Cardiac fibroblast (primary cell): ENCODE measurements around the gene CRYBA1.
"Not testable (repeated sequence)": the region's sequence is repeated elsewhere in the genome, so short reads cannot be mapped to it uniquely, and the experiment has no call there.

Experiments
- DNase-seq, 2 donors: peaks; one replicate each; pipeline versions ENCODE4 v3.0.0 to v3.0.0-alpha.2; 2010; ENCODE audit warnings: low read depth in 2 of 2
- H3K4me3 ChIP-seq, 2 donors: replicated peaks in 1 of 2; 1 replicate in 1 of 2; 2 replicates in 1 of 2; pipeline ENCODE4 v1.5.1; 2011; ENCODE audit warnings: low read depth in 2 of 2, low read length in 2 of 2, mild to moderate bottlenecking in 2 of 2, moderate library complexity in 1 of 2
- TF ChIP-seq, protein P1 (sequence below): IDR thresholded peaks from one replicate; pipeline ENCODE4 v1.5.1; 2011; ENCODE audit warnings: low read depth, mild to moderate bottlenecking, low read length, inconsistent platforms

Gene CRYBA1

DNA sequence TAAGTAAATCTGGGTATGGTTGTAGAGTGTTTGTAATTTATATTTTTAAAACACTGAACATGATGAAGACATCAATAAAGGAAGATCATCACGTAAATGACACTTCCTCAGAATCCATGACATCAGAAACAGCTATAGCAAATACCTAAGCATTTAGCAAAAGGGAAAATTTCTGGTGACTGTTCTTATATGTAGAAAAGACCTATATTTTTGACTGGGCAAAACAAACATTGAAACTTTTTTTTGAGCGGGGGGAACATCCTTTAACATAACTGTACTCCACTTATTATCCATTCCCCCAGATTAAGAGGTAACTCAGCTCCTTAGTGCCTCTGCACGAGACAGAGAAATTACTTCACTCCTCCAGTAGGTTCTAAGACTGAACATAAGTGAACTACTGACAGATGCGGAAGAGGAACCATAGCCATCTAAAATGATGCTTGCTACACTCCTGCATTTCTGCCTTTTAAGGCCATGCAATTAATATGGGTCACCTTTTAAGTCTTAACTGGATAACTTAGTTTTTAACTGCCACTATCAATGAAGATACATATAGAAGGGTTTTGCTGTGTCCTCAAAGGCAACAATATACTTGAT lies 9.4 kb downstream of the CRYBA1 start:
- TF ChIP-seq, protein P1, sequence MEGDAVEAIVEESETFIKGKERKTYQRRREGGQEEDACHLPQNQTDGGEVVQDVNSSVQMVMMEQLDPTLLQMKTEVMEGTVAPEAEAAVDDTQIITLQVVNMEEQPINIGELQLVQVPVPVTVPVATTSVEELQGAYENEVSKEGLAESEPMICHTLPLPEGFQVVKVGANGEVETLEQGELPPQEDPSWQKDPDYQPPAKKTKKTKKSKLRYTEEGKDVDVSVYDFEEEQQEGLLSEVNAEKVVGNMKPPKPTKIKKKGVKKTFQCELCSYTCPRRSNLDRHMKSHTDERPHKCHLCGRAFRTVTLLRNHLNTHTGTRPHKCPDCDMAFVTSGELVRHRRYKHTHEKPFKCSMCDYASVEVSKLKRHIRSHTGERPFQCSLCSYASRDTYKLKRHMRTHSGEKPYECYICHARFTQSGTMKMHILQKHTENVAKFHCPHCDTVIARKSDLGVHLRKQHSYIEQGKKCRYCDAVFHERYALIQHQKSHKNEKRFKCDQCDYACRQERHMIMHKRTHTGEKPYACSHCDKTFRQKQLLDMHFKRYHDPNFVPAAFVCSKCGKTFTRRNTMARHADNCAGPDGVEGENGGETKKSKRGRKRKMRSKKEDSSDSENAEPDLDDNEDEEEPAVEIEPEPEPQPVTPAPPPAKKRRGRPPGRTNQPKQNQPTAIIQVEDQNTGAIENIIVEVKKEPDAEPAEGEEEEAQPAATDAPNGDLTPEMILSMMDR = no peak
- H3K4me3 ChIP-seq = no peak overlapping the region
- peak in 1 of 2 donors; percentile 48 for DNase-seq

DNA sequence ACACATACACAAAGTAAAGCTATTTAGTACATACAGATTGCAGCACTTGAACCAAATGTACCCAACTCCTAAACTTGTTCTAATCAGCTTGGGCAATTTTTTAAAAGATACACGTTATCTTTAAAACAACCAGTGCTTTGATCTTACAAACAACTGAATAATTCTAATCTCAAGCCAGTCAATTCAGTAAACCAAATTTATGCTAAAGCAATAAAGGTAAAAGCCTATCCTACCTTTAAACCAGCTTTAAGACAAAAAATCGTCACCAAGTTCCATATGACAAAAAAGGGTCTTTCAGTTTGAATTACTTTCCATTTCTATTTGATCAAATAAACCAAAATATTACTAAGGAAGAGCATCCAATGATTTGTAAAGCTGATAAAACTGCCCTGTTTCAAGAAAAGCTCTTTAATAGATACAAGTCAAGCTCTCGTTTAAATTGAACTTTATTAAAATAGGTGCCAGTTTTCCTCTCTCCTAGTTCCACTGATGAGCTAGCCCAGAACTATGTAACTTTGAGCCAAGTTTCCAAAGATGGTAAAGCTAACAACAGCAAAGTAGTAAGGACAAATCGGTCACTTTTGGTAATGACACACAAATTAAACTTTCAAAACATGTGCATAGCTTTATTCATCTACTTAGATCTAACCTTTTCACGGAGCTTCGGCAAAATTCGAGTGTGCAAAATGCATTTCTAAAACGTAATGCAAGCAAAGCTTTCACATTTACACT lies 10.2 kb downstream of the CRYBA1 start:
- H3K4me3 ChIP-seq = no peak overlapping the region
- TF ChIP-seq, protein P1 = no peak
- peak; percentile 43 to 59 for DNase-seq

DNA sequence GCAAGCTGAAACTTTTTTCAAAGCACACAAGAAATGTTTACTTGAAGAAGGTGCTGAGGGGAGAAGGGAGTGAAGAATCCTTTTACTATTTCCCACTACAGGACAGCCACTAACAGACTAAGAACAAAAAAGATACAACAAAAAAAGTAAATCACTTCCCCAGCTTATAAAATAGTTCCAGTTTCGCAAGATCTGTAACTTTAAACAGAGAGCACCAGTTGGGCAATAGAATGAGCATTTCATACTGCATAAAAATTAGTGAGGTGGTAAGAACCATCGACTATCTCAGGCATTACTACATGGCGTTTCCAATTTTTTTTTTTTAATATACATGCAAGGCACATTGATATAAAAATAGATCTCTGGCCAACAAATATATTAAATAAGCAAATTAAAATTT lies 11.1 kb downstream of the CRYBA1 start:
- H3K4me3 ChIP-seq = no peak overlapping the region
- DNase-seq = peak; percentile 59 to 66

DNA sequence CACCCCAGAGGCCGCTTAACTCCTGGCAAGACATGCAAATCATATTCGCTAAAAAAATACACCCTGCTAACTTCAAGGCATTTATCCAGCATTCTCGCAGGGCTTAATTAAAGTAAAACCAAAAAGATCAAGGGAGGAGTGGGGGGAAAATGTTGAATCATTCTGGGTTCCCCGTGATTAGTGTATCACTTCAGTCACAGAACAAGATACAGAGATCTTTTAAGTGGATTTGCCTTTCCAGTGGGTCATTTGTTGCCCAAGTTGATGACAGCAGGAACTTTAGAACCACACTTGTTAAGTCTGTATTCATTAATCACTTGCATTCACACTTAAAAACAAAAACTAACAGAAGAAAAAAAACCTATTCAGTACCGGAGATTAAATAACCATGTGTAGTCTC lies 17.3 kb downstream of the CRYBA1 start:
- TF ChIP-seq, protein P1 = no peak
- H3K4me3 ChIP-seq = no peak overlapping the region
- no peak for DNase-seq

More for the DNA sequence above, 11.1 kb downstream of the CRYBA1 start:
- TF ChIP-seq, protein P1 = no peak

DNA sequence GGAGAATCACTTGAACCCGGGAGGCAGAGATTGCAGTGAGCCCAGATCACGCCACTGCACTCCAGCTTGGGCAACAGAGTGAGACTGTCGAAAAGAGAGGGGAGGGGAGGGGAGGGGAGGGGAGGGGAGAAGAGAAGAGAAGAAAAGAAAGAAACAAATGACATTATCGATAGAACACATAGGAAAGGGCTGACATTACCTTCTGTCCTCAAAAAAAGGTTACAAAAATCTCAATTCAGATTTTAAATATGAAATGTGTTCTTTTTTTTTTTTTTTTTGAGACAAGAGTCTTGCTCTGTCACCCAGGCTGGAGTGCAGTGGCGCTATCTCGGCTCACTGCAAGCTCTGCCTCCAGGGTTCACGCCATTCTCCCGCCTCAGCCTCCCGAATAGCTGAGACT lies 25.3 kb downstream of the CRYBA1 start:
- not testable (repeated sequence) for H3K4me3 ChIP-seq

DNA sequence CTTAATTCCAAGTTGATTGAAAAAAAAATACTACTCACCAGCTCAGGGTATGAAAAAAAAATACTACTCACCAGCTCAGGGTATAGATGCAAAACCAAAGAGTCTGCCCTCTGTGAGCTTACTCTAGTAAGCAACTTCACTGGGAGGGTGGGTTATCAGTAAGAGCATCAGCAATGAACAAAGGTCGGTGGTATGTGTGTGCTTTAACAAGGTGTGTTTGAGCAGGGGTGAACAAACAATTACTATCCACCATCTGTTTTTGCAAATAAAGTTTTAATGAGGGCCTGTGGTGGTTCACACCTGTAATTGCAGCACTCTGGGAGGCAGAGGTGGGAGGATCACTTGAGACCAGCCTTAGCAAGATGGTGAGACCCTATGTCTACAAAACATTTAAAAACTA lies 27.3 kb downstream of the CRYBA1 start:
- TF ChIP-seq, protein P1 = no peak
- no peak for DNase-seq
- no peak overlapping the region for H3K4me3 ChIP-seq

More for the DNA sequence above, 25.3 kb downstream of the CRYBA1 start:
- not testable (repeated sequence) for DNase-seq

DNA sequence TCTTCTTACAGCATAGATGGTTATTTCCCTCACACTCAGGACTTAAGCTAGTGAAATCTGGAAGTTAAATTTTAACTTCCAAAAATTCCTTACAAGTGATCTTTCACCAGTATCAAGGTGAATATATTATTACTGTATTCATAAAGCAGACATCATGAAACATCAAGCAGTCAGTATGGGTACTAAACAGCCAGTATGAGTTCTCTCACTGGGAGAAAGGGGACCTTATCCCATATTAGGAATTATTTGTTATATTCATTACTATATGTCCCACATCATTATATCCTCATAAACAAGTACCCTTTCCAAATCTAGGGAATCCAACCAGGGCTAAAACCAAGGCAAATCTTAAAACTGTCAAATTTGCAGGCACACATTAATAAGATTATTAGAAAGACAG lies 32.0 kb downstream of the CRYBA1 start:
- H3K4me3 ChIP-seq = no peak overlapping the region
- TF ChIP-seq, protein P1 = no peak
- DNase-seq = no peak
